ENCODE results near the gene ELP2. TPM values are rescaled to one million over a fixed set of nuclear protein-coding genes. Genes with fewer than 3 reads are reported as not detected.

ELP2 gene
- total and polyA plus RNA-seq, 2 experiments from 2014 or later, result 57.6 to 103 TPM

DNA sequence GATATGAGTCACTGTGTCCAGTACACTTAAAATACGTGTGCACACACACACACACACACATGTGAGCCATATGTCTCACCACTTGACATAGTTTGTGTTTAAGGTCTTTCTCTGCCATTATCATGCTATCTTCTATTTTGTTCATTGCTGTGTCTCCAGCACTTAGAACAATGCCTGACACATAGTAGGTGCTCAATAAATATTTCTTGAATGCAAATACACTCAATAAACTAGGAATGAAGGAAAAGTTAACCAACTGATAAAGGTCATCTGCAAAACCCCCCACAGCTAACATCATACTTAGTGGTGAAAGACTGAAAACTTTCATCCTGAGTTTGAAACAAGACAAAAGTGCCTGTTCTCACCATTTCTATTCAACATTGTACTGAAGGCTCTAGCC is 62.0 kb downstream of the ELP2 start:
- no peak for TF ChIP-seq EZH2phosphoT487 (IDR thresholded peaks at IDR 0.05; ENCODE audit: insufficient read depth, low read depth)
- WGBS, 2 experiments (ENCODE audit: low coverage in 1 of 2, low lambda C conversion rate in 2 of 2, missing lambda C conversion rate in 2 of 2), result 58 to 73% methylated on average over 1 of the region's 1 CpG

DNA sequence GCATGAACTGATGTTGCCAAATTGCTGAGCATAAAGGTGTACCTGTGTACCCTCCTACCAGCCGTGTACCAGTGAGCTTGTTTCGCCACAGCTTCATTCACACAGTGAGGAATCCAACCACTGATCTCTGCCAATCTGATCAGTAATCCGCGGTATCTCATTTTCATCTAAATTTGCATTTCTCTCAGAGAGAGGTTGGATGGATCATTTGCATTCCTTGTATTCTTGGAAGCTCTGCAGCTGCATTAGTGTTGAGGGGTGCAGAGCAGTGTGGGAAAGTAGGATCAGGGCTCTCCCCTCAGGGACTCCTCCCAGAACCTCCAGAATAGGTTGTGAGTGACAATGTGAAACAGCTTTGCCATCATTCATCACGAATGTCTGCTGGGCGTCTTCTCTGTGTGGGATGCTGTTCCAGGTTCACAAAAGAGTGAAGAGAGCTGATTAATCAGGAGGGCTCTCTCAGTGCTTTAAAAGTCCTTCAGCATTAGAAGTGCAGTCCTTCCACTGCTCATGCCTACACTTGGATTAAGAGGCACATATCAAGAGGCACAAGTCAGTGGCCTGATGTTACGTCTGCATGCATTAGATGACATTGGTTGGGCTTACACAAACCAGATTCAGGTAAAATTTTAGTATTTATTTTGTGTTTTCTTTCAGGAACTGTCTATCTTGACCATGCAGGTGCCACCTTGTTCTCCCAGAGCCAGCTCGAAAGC is 65.1 kb downstream of the ELP2 start:
- Histone ChIP-seq H2AFZ (no peak overlapping the region), H3K4me3 (no peak overlapping the region), H3K9me2 (ENCODE audit: insufficient read depth) (no peaks in the 10 kb centered on the region), H3K36me3 (ENCODE audit: low read depth) (peaks cover 15% of the 10 kb centered on the region; the same call in 1 of the 2 replicates), H3K4me2 (ENCODE audit: unreplicated experiment) (no peak overlapping the region), H3K4me1 (ENCODE audit: insufficient read depth) (no peaks in the 10 kb centered on the region), H3K27ac (no peak overlapping the region), H3K9ac (no peak overlapping the region), H4K20me1 (ENCODE audit: insufficient read depth) (no peaks in the 10 kb centered on the region), H3K9me3 (ENCODE audit: low read depth) (no peaks in the 10 kb centered on the region), H3F3A (ENCODE audit: insufficient read depth) (peaks cover 7% of the 10 kb centered on the region; the same call in 1 of the 2 replicates), H3K79me2 (ENCODE audit: insufficient read depth) (peaks cover 33% of the 10 kb centered on the region), H3K27me3 (replicated peaks; ENCODE audit: insufficient read depth) (no peaks in the 10 kb centered on the region)
- TF ChIP-seq EZH2 (IDR thresholded peaks at IDR 0.05; ENCODE audit: insufficient read depth, poor library complexity, severe bottlenecking) (no peak), EZH2phosphoT487 (IDR thresholded peaks at IDR 0.05; ENCODE audit: insufficient read depth, low read depth) (no peak)
- in situ Hi-C loops (cut with MboI), result no loop called here
- DNase-seq, result no peak
- 92 to 97% methylated on average over 8 of the region's 8 CpGs for WGBS, 2 experiments (ENCODE audit: low coverage in 1 of 2, low lambda C conversion rate in 2 of 2, missing lambda C conversion rate in 2 of 2)

More for the DNA sequence above, 62.0 kb downstream of the ELP2 start:
- in situ Hi-C loops (cut with MboI), result no loop called here
- Histone ChIP-seq H3K27ac (no peak overlapping the region), H3K4me1 (ENCODE audit: insufficient read depth) (peaks cover 11% of the 10 kb centered on the region), H3K79me2 (ENCODE audit: insufficient read depth) (peaks cover 54% of the 10 kb centered on the region), H2AFZ (no peak overlapping the region), H3K9me3 (ENCODE audit: low read depth) (no peaks in the 10 kb centered on the region), H3K36me3 (ENCODE audit: low read depth) (peaks cover 14% of the 10 kb centered on the region; the same call in 1 of the 2 replicates), H3K9ac (no peak overlapping the region), H3K4me2 (ENCODE audit: unreplicated experiment) (no peak overlapping the region), H3K4me3 (no peak overlapping the region), H3K9me2 (ENCODE audit: insufficient read depth) (no peaks in the 10 kb centered on the region), H4K20me1 (ENCODE audit: insufficient read depth) (no peaks in the 10 kb centered on the region), H3F3A (ENCODE audit: insufficient read depth) (peaks cover 7% of the 10 kb centered on the region; the same call in 1 of the 2 replicates), H3K27me3 (replicated peaks; ENCODE audit: insufficient read depth) (no peaks in the 10 kb centered on the region)
- no peak for DNase-seq

DNA sequence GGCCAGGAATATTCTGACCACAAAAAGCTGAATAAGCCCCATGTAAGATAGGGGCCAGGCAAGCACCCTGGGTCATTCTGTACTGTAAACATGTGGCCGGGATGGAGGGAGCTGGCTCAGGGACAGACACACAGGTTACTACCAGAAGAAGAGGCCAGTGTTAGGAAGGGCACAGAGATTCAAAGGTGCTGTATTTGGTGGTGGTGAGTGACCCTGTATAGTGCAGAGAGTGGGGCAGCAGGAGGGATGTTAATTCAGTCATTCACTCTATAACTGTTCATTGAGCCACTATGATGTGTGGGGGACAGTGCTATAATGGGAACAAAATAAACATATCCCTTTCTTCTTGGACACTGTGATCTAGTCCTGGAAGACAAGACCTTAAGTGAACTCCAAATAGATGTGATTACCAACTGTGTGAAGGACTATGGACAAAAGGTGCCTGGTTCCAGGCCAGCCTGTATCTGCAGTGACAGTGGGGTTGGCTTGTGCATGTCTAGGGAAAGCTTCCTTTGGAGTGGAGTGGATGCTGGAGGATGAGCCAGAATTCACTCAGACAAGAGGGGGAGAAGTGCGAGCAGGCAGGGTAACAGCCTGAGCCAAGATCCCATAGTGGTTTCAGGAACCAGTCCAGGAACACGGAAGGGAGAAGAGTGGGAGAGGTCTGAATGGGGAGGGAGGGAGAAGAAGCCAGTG is 65.9 kb downstream of the ELP2 start:
- H3K27ac ChIP-seq, result no peak overlapping the region
- H3K9me3 ChIP-seq (ENCODE audit: low read depth), result no peaks in the 10 kb centered on the region
- 65 to 72% methylated on average over 3 of the region's 3 CpGs for WGBS, 2 experiments (ENCODE audit: low coverage in 1 of 2, low lambda C conversion rate in 2 of 2, missing lambda C conversion rate in 2 of 2)
- H3K36me3 ChIP-seq (ENCODE audit: low read depth), result peaks cover 15% of the 10 kb centered on the region; the same call in 1 of the 2 replicates
- H3K9me2 ChIP-seq (ENCODE audit: insufficient read depth), result no peaks in the 10 kb centered on the region
- no peak for DNase-seq
- TF ChIP-seq EZH2phosphoT487 (IDR thresholded peaks at IDR 0.05; ENCODE audit: insufficient read depth, low read depth) (no peak), EZH2 (IDR thresholded peaks at IDR 0.05; ENCODE audit: insufficient read depth, poor library complexity, severe bottlenecking) (no peak)
- H3K4me1 ChIP-seq (ENCODE audit: insufficient read depth), result no peaks in the 10 kb centered on the region
- H3K79me2 ChIP-seq (ENCODE audit: insufficient read depth), result peaks cover 25% of the 10 kb centered on the region
- H3F3A ChIP-seq (ENCODE audit: insufficient read depth), result peaks cover 7% of the 10 kb centered on the region; the same call in 1 of the 2 replicates
- H3K4me2 ChIP-seq (ENCODE audit: unreplicated experiment), result no peak overlapping the region
- no peaks in the 10 kb centered on the region for H4K20me1 ChIP-seq (ENCODE audit: insufficient read depth)
- no peaks in the 10 kb centered on the region for H3K27me3 ChIP-seq (replicated peaks; ENCODE audit: insufficient read depth)
- no peak overlapping the region for H3K9ac ChIP-seq
- no peak overlapping the region for H3K4me3 ChIP-seq
- in situ Hi-C loops (cut with MboI), result no loop called here
- no peak overlapping the region for H2AFZ ChIP-seq

DNA sequence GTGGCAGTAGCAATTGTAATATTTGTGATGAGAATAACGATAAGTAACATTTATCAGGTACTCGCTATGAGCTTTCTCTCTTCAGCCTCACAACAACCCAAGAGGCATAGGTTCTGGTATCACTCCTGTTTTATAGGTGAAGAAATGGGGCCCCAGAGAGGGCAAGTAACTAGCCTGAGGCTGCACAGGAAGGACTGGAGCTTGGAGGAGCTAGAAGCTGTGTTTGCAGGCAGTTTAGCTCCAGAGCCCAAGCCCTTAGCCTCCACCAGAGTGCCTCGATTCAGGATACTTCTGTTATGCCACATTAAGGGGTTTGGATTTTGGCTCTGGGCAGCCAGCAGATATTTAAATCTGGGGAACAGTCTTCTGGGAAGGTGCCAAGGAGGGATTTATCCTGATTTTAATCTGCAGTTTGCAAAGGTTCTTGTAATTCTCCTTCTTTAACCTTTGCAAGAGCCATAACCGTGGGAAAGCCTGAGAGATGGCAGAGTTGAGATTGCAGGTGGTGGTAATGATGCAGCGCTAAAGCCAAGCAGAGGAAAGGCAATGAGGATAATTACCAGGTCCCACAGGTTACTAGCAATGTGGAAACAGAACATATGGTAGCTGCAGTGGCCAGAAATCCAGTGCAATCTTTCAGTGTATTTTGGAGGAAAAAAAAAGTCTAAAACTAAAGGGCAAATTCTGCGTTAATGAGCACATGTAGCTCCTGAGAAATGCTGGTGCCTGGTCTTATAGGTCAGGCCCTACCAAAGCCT is 66.7 kb downstream of the ELP2 start:
- no peak overlapping the region for H3K27ac ChIP-seq
- 83 to 87% methylated on average over 6 of the region's 6 CpGs for WGBS, 2 experiments (ENCODE audit: low coverage in 1 of 2, low lambda C conversion rate in 2 of 2, missing lambda C conversion rate in 2 of 2)
- no peak for TF ChIP-seq EZH2 (IDR thresholded peaks at IDR 0.05; ENCODE audit: insufficient read depth, poor library complexity, severe bottlenecking)
- TF ChIP-seq EZH2phosphoT487 (IDR thresholded peaks at IDR 0.05; ENCODE audit: insufficient read depth, low read depth), result no peak

More for the DNA sequence above, 66.7 kb downstream of the ELP2 start:
- H3K4me2 ChIP-seq (ENCODE audit: unreplicated experiment), result no peak overlapping the region
- no peak for DNase-seq
- H3F3A ChIP-seq (ENCODE audit: insufficient read depth), result peaks cover 7% of the 10 kb centered on the region; the same call in 1 of the 2 replicates
- H3K4me3 ChIP-seq, result no peak overlapping the region
- no peaks in the 10 kb centered on the region for H3K9me3 ChIP-seq (ENCODE audit: low read depth)
- H3K9ac ChIP-seq, result no peak overlapping the region
- no peaks in the 10 kb centered on the region for H3K4me1 ChIP-seq (ENCODE audit: insufficient read depth)
- H3K9me2 ChIP-seq (ENCODE audit: insufficient read depth), result no peaks in the 10 kb centered on the region
- H3K36me3 ChIP-seq (ENCODE audit: low read depth), result peaks cover 15% of the 10 kb centered on the region; the same call in 1 of the 2 replicates
- in situ Hi-C loops (cut with MboI), result no loop called here
- H3K79me2 ChIP-seq (ENCODE audit: insufficient read depth), result peaks cover 18% of the 10 kb centered on the region
- no peak overlapping the region for H2AFZ ChIP-seq
- no peaks in the 10 kb centered on the region for H3K27me3 ChIP-seq (replicated peaks; ENCODE audit: insufficient read depth)
- H4K20me1 ChIP-seq (ENCODE audit: insufficient read depth), result no peaks in the 10 kb centered on the region

All from GM23248 (cell line).